ENCODE data around the gene CDC26.

DNA sequence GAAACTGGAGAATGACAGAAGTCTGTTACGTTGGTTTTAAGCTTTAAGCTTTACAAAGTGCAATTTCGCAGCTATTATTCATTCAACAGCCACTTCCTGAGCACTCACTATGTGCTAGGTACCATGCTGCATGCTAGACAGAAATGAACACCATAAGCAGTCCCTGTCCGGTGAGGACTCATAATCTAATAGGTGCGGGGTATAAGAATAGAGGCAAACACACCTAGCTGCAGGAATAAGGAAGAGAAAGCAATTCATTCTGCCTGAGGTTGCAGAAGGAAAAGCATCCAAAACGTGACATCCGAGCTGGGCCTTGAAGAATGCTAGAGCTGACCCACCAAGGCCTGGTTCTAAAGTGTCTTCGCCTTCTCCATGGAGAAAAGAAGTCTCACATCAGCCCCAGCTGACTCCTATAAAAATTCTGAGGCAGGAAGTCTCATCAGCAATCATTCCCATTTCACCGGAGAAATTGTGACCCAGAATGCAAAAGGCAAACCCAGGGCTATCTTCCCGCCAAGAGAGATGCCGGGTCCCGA lies 54.8 kb downstream of the CDC26 start:
- no peak for TF ChIP-seq EZH2 (IDR thresholded peaks at IDR 0.05; ENCODE audit: borderline replicate concordance)
- TF ChIP-seq, protein P1, sequence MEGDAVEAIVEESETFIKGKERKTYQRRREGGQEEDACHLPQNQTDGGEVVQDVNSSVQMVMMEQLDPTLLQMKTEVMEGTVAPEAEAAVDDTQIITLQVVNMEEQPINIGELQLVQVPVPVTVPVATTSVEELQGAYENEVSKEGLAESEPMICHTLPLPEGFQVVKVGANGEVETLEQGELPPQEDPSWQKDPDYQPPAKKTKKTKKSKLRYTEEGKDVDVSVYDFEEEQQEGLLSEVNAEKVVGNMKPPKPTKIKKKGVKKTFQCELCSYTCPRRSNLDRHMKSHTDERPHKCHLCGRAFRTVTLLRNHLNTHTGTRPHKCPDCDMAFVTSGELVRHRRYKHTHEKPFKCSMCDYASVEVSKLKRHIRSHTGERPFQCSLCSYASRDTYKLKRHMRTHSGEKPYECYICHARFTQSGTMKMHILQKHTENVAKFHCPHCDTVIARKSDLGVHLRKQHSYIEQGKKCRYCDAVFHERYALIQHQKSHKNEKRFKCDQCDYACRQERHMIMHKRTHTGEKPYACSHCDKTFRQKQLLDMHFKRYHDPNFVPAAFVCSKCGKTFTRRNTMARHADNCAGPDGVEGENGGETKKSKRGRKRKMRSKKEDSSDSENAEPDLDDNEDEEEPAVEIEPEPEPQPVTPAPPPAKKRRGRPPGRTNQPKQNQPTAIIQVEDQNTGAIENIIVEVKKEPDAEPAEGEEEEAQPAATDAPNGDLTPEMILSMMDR (IDR thresholded peaks at IDR 0.05; ENCODE audit: poor library complexity): no peak
- TF ChIP-seq EZH2phosphoT487 (IDR thresholded peaks at IDR 0.05; ENCODE audit: low read depth, severe bottlenecking, unreplicated experiment): no peak

Data from hepatocyte (in vitro differentiated cells).